C4-2B (cell line): Measurements from ENCODE around the gene KLHL21.

Experiments
- CTCF ChIP-seq: fragments of 450-650 bp; conservative IDR thresholded peaks from 2 replicates; pipeline ENCODE4 v1.5.1; 2017; ENCODE audit warnings: mild to moderate bottlenecking
- ZFX ChIP-seq: fragments of 450-650 bp; IDR thresholded peaks from 2 replicates; pipeline ENCODE4 v1.6.1; 2017

- TF ChIP-seq CTCF (no peak), ZFX (no peak)
Observed at GRCh38 chr1:6544831-6545230, 57.8 kb downstream of the KLHL21 start.
